ENCODE data around the gene SENP3. TPM values are rescaled to one million over a fixed set of nuclear protein-coding genes. Genes with fewer than 3 reads are reported as not detected.

Gene SENP3
- total RNA-seq, 6 experiments from 2014 or later: 12.3 to 33.9 (median 15.1) TPM

DNA sequence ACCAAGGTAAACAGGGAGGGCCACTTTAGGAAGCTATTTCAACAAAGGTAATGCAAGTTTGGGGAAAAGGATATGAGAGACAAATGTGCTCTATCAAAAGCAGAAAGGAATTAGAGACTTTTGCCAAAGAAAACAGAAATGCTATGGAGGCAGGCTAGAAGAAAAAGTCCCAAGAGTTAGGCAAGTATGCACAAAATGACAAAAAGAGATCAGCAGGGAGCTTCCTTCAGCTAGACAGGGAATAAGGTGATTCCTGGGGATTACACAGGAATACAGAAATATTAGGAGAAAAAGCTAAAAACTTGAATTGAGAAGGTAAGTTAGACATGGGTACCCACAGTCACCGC lies 50.5 kb downstream of the SENP3 start:
- Histone ChIP-seq H3K27ac (peak overlapping the region in 1 of 3 donors; percentile 26), H3K36me3 (no peaks in the 10 kb centered on the region), H3K4me3 (peak overlapping the region in 1 of 3 donors; percentile 1), H3K9me3 (no peaks in the 10 kb centered on the region), H3K4me1 (peaks cover 0 to 36% (median 9%) of the 10 kb centered on the region in 4 donors), H3K27me3 (no peaks in the 10 kb centered on the region)
- DNase-seq (no peak), ATAC-seq (no peak)
- TF ChIP-seq, protein P1, sequence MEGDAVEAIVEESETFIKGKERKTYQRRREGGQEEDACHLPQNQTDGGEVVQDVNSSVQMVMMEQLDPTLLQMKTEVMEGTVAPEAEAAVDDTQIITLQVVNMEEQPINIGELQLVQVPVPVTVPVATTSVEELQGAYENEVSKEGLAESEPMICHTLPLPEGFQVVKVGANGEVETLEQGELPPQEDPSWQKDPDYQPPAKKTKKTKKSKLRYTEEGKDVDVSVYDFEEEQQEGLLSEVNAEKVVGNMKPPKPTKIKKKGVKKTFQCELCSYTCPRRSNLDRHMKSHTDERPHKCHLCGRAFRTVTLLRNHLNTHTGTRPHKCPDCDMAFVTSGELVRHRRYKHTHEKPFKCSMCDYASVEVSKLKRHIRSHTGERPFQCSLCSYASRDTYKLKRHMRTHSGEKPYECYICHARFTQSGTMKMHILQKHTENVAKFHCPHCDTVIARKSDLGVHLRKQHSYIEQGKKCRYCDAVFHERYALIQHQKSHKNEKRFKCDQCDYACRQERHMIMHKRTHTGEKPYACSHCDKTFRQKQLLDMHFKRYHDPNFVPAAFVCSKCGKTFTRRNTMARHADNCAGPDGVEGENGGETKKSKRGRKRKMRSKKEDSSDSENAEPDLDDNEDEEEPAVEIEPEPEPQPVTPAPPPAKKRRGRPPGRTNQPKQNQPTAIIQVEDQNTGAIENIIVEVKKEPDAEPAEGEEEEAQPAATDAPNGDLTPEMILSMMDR (IDR thresholded peaks at IDR 0.05): no peak
- no peak for TF ChIP-seq POLR2A (IDR thresholded peaks at IDR 0.05)
- 86% methylated on average over 1 of the region's 1 CpG for WGBS (ENCODE audit: insufficient coverage, low coverage, low lambda C conversion rate, missing lambda C conversion rate)
- intact Hi-C loops (cut with DNase I): no loop called here

DNA sequence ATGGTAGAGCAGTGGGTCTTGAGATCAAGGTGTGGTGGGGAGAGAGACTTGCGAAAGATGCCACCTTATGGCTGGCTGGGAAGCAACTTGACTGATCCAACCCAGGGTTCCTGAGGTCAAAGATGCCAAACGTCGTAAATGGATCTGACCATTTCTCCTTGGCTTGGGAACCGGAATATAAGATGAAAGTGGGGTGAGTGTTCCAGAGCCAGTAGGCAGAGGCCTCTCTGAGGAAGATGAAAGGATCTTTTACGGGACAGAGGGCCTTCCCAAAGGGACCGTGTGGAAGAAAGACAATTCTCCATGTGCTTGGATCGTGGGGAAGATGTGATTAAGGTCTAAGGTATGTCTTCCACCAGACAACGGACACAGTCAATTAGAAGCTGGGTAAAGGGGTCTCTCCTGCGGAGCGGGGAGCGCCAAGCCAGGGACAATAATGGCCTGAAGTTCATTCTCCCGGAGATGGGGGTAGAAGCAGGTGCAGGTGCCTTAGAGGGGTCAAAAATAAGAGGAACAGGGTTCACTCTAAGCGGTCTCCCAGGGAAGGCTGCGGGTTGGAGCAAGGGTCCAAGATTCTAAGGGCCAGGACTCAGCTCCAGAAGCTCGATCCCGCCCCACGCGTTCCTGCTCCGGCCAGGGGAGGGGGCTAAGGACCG lies 52.2 kb downstream of the SENP3 start:
- ATAC-seq (no peak), DNase-seq (no peak)
- H3K27ac ChIP-seq: peak overlapping the region; percentile 55 to 85 (median 82)
- H3K9me3 ChIP-seq: no peaks in the 10 kb centered on the region
- no peaks in the 10 kb centered on the region for H3K27me3 ChIP-seq
- TF ChIP-seq POLR2A (IDR thresholded peaks at IDR 0.05): no peak
- TF ChIP-seq, protein P1 (IDR thresholded peaks at IDR 0.05): no peak
- WGBS (ENCODE audit: insufficient coverage, low coverage, low lambda C conversion rate, missing lambda C conversion rate): 3% methylated on average over 13 of the region's 20 CpGs
- H3K4me3 ChIP-seq: peak overlapping the region; percentile 61 to 83 (median 76)
- no peaks in the 10 kb centered on the region for H3K36me3 ChIP-seq
- intact Hi-C loops (cut with DNase I): no loop called here
- H3K4me1 ChIP-seq: peaks cover 0 to 36% (median 9%) of the 10 kb centered on the region in 4 donors

DNA sequence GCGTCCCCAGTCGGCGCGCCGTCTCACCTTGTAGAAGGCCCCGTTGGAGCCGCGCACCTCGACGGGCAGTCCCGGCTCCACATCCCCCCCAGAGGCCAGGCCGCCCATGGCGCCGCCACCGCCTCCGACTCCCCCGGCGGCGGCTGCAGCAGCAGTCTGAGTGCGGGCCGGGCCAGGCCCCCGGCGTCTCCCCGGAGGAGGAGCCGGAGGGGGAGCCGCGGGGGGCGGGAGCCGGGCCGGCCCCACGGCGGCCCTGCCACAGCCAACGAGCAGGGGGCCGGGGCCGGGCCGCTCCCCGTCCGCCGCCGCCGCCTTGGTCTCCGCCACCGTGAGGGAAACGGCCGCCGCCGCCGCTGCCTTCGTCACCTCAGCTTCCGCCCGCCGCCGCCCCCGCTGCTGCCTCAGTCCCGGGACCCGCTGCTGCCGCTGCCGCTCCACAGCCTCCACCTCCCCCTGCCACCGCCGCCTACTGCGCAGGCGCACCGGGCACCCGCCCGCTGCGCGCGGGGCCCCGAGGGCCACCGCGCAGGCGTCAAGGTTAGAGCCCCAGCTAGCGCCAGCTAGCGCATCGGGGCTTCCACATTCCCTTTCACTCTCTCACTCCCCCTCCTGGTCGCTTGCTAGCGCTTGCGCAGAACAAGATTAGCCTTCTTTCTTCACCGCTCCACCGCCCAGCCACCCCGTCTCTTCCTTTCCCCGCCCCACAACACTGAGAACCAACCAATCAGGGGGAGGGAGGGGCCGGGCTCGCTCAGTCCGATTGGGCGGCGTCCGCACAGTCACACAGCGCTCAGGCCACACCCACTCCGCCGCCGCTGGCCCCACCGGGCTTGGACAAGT lies 52.9 kb downstream of the SENP3 start, which contains the start of gene FXR2:
Gene FXR2 (minus strand): TSS at position 473 of the 840 bp plus-strand sequence. CDS start 365 bp downstream, at position 108.
- TF ChIP-seq POLR2A (IDR thresholded peaks at IDR 0.05): peak; percentile 87
- TF ChIP-seq, protein P1 (IDR thresholded peaks at IDR 0.05): peak; percentile 52 to 64 (median 58)
- Histone ChIP-seq H3K27ac (peak within 1 kb of the TSS; percentile 55 to 88 (median 82)), H3K27me3 (no peaks in the 10 kb centered on the region), H3K4me3 (peak within 1 kb of the TSS; percentile 61 to 83 (median 76)), H3K4me1 (peaks cover 0 to 36% (median 9%) of the 10 kb centered on the region in 4 donors), H3K9me3 (no peaks in the 10 kb centered on the region), H3K36me3 (no peaks in the 10 kb centered on the region)
- DNase-seq (peak; percentile 100), ATAC-seq (peak; percentile 96 to 99 (median 97))
- intact Hi-C loops (cut with DNase I): no loop called here
- WGBS (ENCODE audit: insufficient coverage, low coverage, low lambda C conversion rate, missing lambda C conversion rate): under 1% methylated on average over 39 of the region's 93 CpGs

GRCh38 chr17:7615265-7615747 lies 53.6 kb downstream of the SENP3 start:
- H3K27me3 ChIP-seq: no peaks in the 10 kb centered on the region
- no peaks in the 10 kb centered on the region for H3K9me3 ChIP-seq
- DNase-seq (no peak), ATAC-seq (no peak)
- peak overlapping the region; percentile 54 to 88 (median 69) for H3K27ac ChIP-seq
- intact Hi-C loops (cut with DNase I): no loop called here
- WGBS (ENCODE audit: insufficient coverage, low coverage, low lambda C conversion rate, missing lambda C conversion rate): 11% methylated on average over 20 of the region's 28 CpGs
- TF ChIP-seq, protein P1 (IDR thresholded peaks at IDR 0.05): no peak
- no peak for TF ChIP-seq POLR2A (IDR thresholded peaks at IDR 0.05)
- peak overlapping the region; percentile 39 to 55 (median 40) for H3K4me3 ChIP-seq
- peaks cover 0 to 31% (median 9%) of the 10 kb centered on the region in 4 donors for H3K4me1 ChIP-seq
- no peaks in the 10 kb centered on the region for H3K36me3 ChIP-seq

All from right lobe of liver (tissue), 6 donors.